ENCODE data around the gene SLC5A9. TPM values are rescaled to one million over a fixed set of nuclear protein-coding genes. Genes with fewer than 3 reads are reported as not detected.

Gene SLC5A9
- total and polyA plus RNA-seq, 2 of the 13 experiments (the other 11 are each of a cell fraction or from before 2014, with no cell fraction given): 42.0 to 65.0 TPM

- H3K9ac ChIP-seq (ENCODE audit: insufficient read depth, low read depth, low read length): no peak overlapping the region
- intact Hi-C loops (cut with micrococcal nuclease; ENCODE audit: unreplicated experiment): no loop called here
- BruUV-seq (replicated peaks): no TSS peak
- no peak for FAIRE-seq
- TF ChIP-seq GMEB1 (CRISPR knock-in tag; IDR thresholded peaks at IDR 0.05; ENCODE audit: borderline replicate concordance) (no peak), SOX6 (IDR thresholded peaks at IDR 0.05) (no peak), SOX6 (CRISPR knock-in tag; IDR thresholded peaks at IDR 0.05) (no peak), SOX13 (IDR thresholded peaks at IDR 0.05) (no peak), SOX13 (CRISPR knock-in tag; conservative IDR thresholded peaks at IDR 0.05 in 1 of 2, IDR thresholded peaks at IDR 0.05 in 1 of 2) (no peak), SOX5 (CRISPR knock-in tag; IDR thresholded peaks at IDR 0.05; ENCODE audit: borderline replicate concordance) (no peak), ZNF441 (CRISPR knock-in tag; IDR thresholded peaks at IDR 0.05; ENCODE audit: borderline replicate concordance) (no peak)
- H3K36me3 ChIP-seq (replicated peaks in 1 of 2; ENCODE audit: control insufficient read depth in 1 of 2, insufficient read depth in 2 of 2, low read length in 2 of 2): no peaks in the 10 kb centered on the region
- no peaks in the 10 kb centered on the region for H3K9me3 ChIP-seq (ENCODE audit: low read length)
- CTCF ChIA-PET (ENCODE audit: low intra/inter-chr PET ratio, low total read pairs): interaction anchor here (5.2 kb wide), 1 partner anchor 90 kb away, joined by 138 read pairs; no protein-coding TSS in a partner anchor
- H3K4me3 ChIP-seq (replicated peaks in 1 of 3; ENCODE audit: insufficient read depth in 1 of 3, low read depth in 2 of 3, low read length in 3 of 3): no peak overlapping the region
- in situ Hi-C loops (cut with HindIII; ENCODE audit: extremely low pct_ligation_motif_present, low pct_unique_long_range_greater_than_20kb): loop anchor here (5.0 kb wide), 1 partner anchor 93 kb away; no protein-coding TSS in a partner anchor
- H3K79me2 ChIP-seq (ENCODE audit: insufficient read depth, low read length): no peaks in the 10 kb centered on the region
- no peak overlapping the region for H3K4me2 ChIP-seq (ENCODE audit: low read depth, low read length)
- no peak for DNase-seq (ENCODE audit: low spot score)
- H3K27me3 ChIP-seq (ENCODE audit: control insufficient read depth in 1 of 2, insufficient read depth in 2 of 2, low read length in 2 of 2): no peaks in the 10 kb centered on the region
- ATAC-seq: no peak
- no peak overlapping the region for H3K27ac ChIP-seq (ENCODE audit: extremely low read length, insufficient read depth, low read length)
- no peak overlapping the region for H2AFZ ChIP-seq (ENCODE audit: low read length)
- POLR2A ChIA-PET: no interaction called here
- 2% methylated on average over 3 of the region's 3 CpGs for WGBS (ENCODE audit: low lambda C conversion rate)
- no peaks in the 10 kb centered on the region for H4K20me1 ChIP-seq (ENCODE audit: insufficient read depth, low read length)
- no peaks in the 10 kb centered on the region for H3K4me1 ChIP-seq (ENCODE audit: insufficient read depth, low read length)
Measured at GRCh38 chr1:48200166-48200900, 22.2 kb upstream of the SLC5A9 start.
